Measurements from ENCODE around the gene IRAK2. TPM values are rescaled to one million over a fixed set of nuclear protein-coding genes. Genes with fewer than 3 reads are reported as not detected.
A peak's percentile ranks its signal among the peaks of the same experiment; 100 is the strongest.

IRAK2 gene
- total RNA-seq, 2 experiments from 2014 or later: 1.4 TPM

- no TSS peak for BruUV-seq (replicated peaks)
- CTCF ChIA-PET (ENCODE audit: unreplicated experiment): interaction anchor here (0.6 to 1.2 kb wide), 3 partner anchors 12 to 289 kb away, joined by 3 to 4 read pairs (median 3); no protein-coding TSS in a partner anchor
These were observed 13.0 kb downstream of the IRAK2 start for GRCh38 chr3:10177737-10178136.

GRCh38 chr3:10178892-10179291, 14.2 kb downstream of the IRAK2 start:
- H3K36me3 ChIP-seq (ENCODE audit: insufficient read depth, low read length): no peaks in the 10 kb centered on the region
- no peaks in the 10 kb centered on the region for H4K20me1 ChIP-seq (ENCODE audit: insufficient read depth, low read length)
- H3K27ac ChIP-seq (ENCODE audit: low read depth, low read length, poor library complexity, severe bottlenecking): peak overlapping the region; percentile 6
- DNase-seq (ENCODE audit: low spot score): no peak
- no peaks in the 10 kb centered on the region for H3K79me2 ChIP-seq (ENCODE audit: insufficient read depth, low read depth, low read length)
- ChIA-PET POLR2A (interaction anchor here (0.6 to 1.5 kb wide), 8 partner anchors 9 to 69 kb away, joined by 3 to 6 read pairs (median 4); partner anchors contain the start of genes IRAK2 and TATDN2), CTCF (ENCODE audit: unreplicated experiment) (no interaction called here)
- H3K4me3 ChIP-seq (ENCODE audit: low read depth, low read length, poor library complexity, severe bottlenecking): no peak overlapping the region
- no peak overlapping the region for H3K4me2 ChIP-seq (ENCODE audit: low read length)
- H3K9me2 ChIP-seq (ENCODE audit: insufficient read depth, low read length): no peaks in the 10 kb centered on the region
- intact Hi-C loops (cut with micrococcal nuclease; ENCODE audit: unreplicated experiment): no loop called here
- no peak overlapping the region for H2AFZ ChIP-seq (ENCODE audit: low read length)
- peaks cover 41% of the 10 kb centered on the region for H3K4me1 ChIP-seq (ENCODE audit: insufficient read depth, low read length, poor library complexity, severe bottlenecking)
- BruUV-seq (replicated peaks): no TSS peak
- no peaks in the 10 kb centered on the region for H3K9me3 ChIP-seq (ENCODE audit: low read length)
- TF ChIP-seq CTCF (conservative IDR thresholded peaks at IDR 0.05; ENCODE audit: low read length): no peak
- no peak for TF ChIP-seq EZH2phosphoT487 (IDR thresholded peaks at IDR 0.05; ENCODE audit: borderline replicate concordance, low read depth, low read length)

More at GRCh38 chr3:10177737-10178136, 13.0 kb downstream of the IRAK2 start:
- no peaks in the 10 kb centered on the region for H3K9me3 ChIP-seq (ENCODE audit: low read length)
- POLR2A ChIA-PET: interaction anchor here (0.6 to 1.0 kb wide), 3 partner anchors 13 to 63 kb away, joined by 3 read pairs; no protein-coding TSS in a partner anchor
- no peaks in the 10 kb centered on the region for H3K79me2 ChIP-seq (ENCODE audit: insufficient read depth, low read depth, low read length)
- no peak overlapping the region for H3K4me3 ChIP-seq (ENCODE audit: low read depth, low read length, poor library complexity, severe bottlenecking)
- H3K27ac ChIP-seq (ENCODE audit: low read depth, low read length, poor library complexity, severe bottlenecking): no peak overlapping the region
- TF ChIP-seq EZH2phosphoT487 (IDR thresholded peaks at IDR 0.05; ENCODE audit: borderline replicate concordance, low read depth, low read length) (no peak), CTCF (conservative IDR thresholded peaks at IDR 0.05; ENCODE audit: low read length) (no peak)
- no peak overlapping the region for H3K4me2 ChIP-seq (ENCODE audit: low read length)
- H3K36me3 ChIP-seq (ENCODE audit: insufficient read depth, low read length): no peaks in the 10 kb centered on the region
- no peaks in the 10 kb centered on the region for H3K9me2 ChIP-seq (ENCODE audit: insufficient read depth, low read length)
- no peaks in the 10 kb centered on the region for H4K20me1 ChIP-seq (ENCODE audit: insufficient read depth, low read length)
- H3K4me1 ChIP-seq (ENCODE audit: insufficient read depth, low read length, poor library complexity, severe bottlenecking): peaks cover 46% of the 10 kb centered on the region
- DNase-seq (ENCODE audit: low spot score): no peak
- no peak overlapping the region for H2AFZ ChIP-seq (ENCODE audit: low read length)
- intact Hi-C loops (cut with micrococcal nuclease; ENCODE audit: unreplicated experiment): no loop called here

- no peak for DNase-seq (ENCODE audit: low spot score)
- Histone ChIP-seq H3K9me3 (ENCODE audit: low read length) (no peaks in the 10 kb centered on the region), H4K20me1 (ENCODE audit: insufficient read depth, low read length) (no peaks in the 10 kb centered on the region), H3K36me3 (ENCODE audit: insufficient read depth, low read length) (no peaks in the 10 kb centered on the region), H3K79me2 (ENCODE audit: insufficient read depth, low read depth, low read length) (no peaks in the 10 kb centered on the region), H3K9me2 (ENCODE audit: insufficient read depth, low read length) (no peaks in the 10 kb centered on the region), H3K4me1 (ENCODE audit: insufficient read depth, low read length, poor library complexity, severe bottlenecking) (peaks cover 44% of the 10 kb centered on the region), H3K27ac (ENCODE audit: low read depth, low read length, poor library complexity, severe bottlenecking) (peak overlapping the region; percentile 73), H2AFZ (ENCODE audit: low read length) (no peak overlapping the region), H3K4me2 (ENCODE audit: low read length) (peak overlapping the region; percentile 54; the same call in 1 of the 2 replicates), H3K4me3 (ENCODE audit: low read depth, low read length, poor library complexity, severe bottlenecking) (no peak overlapping the region)
- TF ChIP-seq CTCF (conservative IDR thresholded peaks at IDR 0.05; ENCODE audit: low read length): no peak
- no peak for TF ChIP-seq EZH2phosphoT487 (IDR thresholded peaks at IDR 0.05; ENCODE audit: borderline replicate concordance, low read depth, low read length)
- BruUV-seq (replicated peaks): no TSS peak
- intact Hi-C loops (cut with micrococcal nuclease; ENCODE audit: unreplicated experiment): no loop called here
- POLR2A ChIA-PET: interaction anchor here (2.0 kb wide), 1 partner anchor 12 kb away, joined by 7 read pairs; no protein-coding TSS in a partner anchor
- CTCF ChIA-PET (ENCODE audit: unreplicated experiment): interaction anchor here (1.1 kb wide), 1 partner anchor 11 kb away, joined by 3 read pairs; no protein-coding TSS in a partner anchor
These were observed 15.6 kb downstream of the IRAK2 start for GRCh38 chr3:10180289-10180688.

Data from OCI-LY7 (cell line).